HG03460 (cell line): ENCODE data around the gene C1GALT1C1L.
"Not testable (repeated sequence)": the region's sequence is repeated elsewhere in the genome, so short reads cannot be mapped to it uniquely, and the experiment has no call there.

ENCODE experiments used
- ATAC-seq: cut with Tn5 transposase; IDR thresholded peaks from one replicate; pipeline ENCODE4 v1.9.1; 2021; ENCODE audit not compliant: unreplicated experiment

C1GALT1C1L gene

GRCh38 chr2:43676322-43677050 lies at the start of gene C1GALT1C1L:
TSS of gene C1GALT1C1L (minus strand) at chr2:43676429. CDS start at chr2:43676322, 107 bp downstream.
- no peak for ATAC-seq

- ATAC-seq, result no peak
Measured at GRCh38 chr2:43725711-43726246, 49.5 kb upstream of the C1GALT1C1L start.

GRCh38 chr2:43724728-43725526 lies 48.7 kb upstream of the C1GALT1C1L start:
- no peak for ATAC-seq

- ATAC-seq, result no peak
Measured at GRCh38 chr2:43718530-43719124, 42.4 kb upstream of the C1GALT1C1L start.

GRCh38 chr2:43717322-43717721 lies 41.1 kb upstream of the C1GALT1C1L start:
- ATAC-seq, result no peak

GRCh38 chr2:43715300-43716098 lies 39.3 kb upstream of the C1GALT1C1L start:
- ATAC-seq, result no peak

GRCh38 chr2:43714164-43714563 lies 37.9 kb upstream of the C1GALT1C1L start:
- no peak for ATAC-seq

GRCh38 chr2:43710866-43711265 lies 34.6 kb upstream of the C1GALT1C1L start:
- no peak for ATAC-seq

GRCh38 chr2:43708891-43709290 lies 32.7 kb upstream of the C1GALT1C1L start:
- no peak for ATAC-seq

- no peak for ATAC-seq
Measured at GRCh38 chr2:43708178-43708577, 31.9 kb upstream of the C1GALT1C1L start.

- ATAC-seq, result no peak
Measured at GRCh38 chr2:43707255-43708015, 31.2 kb upstream of the C1GALT1C1L start.

GRCh38 chr2:43701111-43701510 lies 24.9 kb upstream of the C1GALT1C1L start:
- ATAC-seq, result no peak

- no peak for ATAC-seq
Measured at GRCh38 chr2:43699761-43700160, 23.5 kb upstream of the C1GALT1C1L start.

- ATAC-seq, result not testable (repeated sequence)
Measured at GRCh38 chr2:43698140-43698539, 21.9 kb upstream of the C1GALT1C1L start.

- no peak for ATAC-seq
Measured at GRCh38 chr2:43692428-43692994, 16.3 kb upstream of the C1GALT1C1L start.

GRCh38 chr2:43689999-43690398 lies 13.8 kb upstream of the C1GALT1C1L start:
- ATAC-seq, result no peak

GRCh38 chr2:43685357-43685756 lies 9.1 kb upstream of the C1GALT1C1L start:
- ATAC-seq, result no peak

GRCh38 chr2:43677783-43678182 lies 1.6 kb upstream of the C1GALT1C1L start:
- not testable (repeated sequence) for ATAC-seq

GRCh38 chr2:43675646-43676321 lies 445 bp downstream of the C1GALT1C1L start:
- ATAC-seq, result no peak
